GM23338 (cell line): ENCODE measurements around the gene PPP1R37.

Source experiments
- CTCF ChIP-seq, 2 experiments: fragments of 200-600 bp in 1 of 2; sonication (generic) in 1 of 2; conservative IDR thresholded peaks; 2 replicates each; pipeline versions ENCODE4 v1.5.1 to v1.6.1; 2016 to 2017; ENCODE audit warnings: antibody characterized with exemption in 2 of 2, low read depth in 2 of 2, mild to moderate bottlenecking in 2 of 2, moderate library complexity in 1 of 2
- EZH2 ChIP-seq: fragments of 200-600 bp; sonication (generic); IDR thresholded peaks from one replicate; pipeline ENCODE4 v1.8.0; 2017; ENCODE audit warnings: antibody characterized with exemption, mild to moderate bottlenecking, low read depth; ENCODE audit not compliant: unreplicated experiment
- NANOG ChIP-seq: IDR thresholded peaks from 2 replicates; pipeline ENCODE4 v1.6.1; 2016; ENCODE audit warnings: antibody characterized with exemption, borderline replicate concordance
- POLR2AphosphoS5 ChIP-seq: IDR thresholded peaks from 2 replicates; pipeline ENCODE4 v1.6.1; 2016; ENCODE audit warnings: antibody characterized with exemption, low read depth

GRCh38 chr19:45049073-45049736 lies 43.8 kb upstream of the PPP1R37 start:
- TF ChIP-seq CTCF (conservative IDR thresholded peaks at IDR 0.05; ENCODE audit: low read depth in 2 of 2) = no peak
- TF ChIP-seq POLR2AphosphoS5 = no peak
- TF ChIP-seq EZH2 = no peak
- TF ChIP-seq NANOG = no peak
